LNCAP (cell line): ENCODE data around the gene DPP4.

ENCODE experiments used
- TF ChIP-seq, protein P1 (sequence below): fragments of 450-650 bp; IDR thresholded peaks from 2 replicates; pipeline ENCODE4 v1.5.1; 2017; ENCODE audit warnings: mild to moderate bottlenecking

Gene DPP4

DNA sequence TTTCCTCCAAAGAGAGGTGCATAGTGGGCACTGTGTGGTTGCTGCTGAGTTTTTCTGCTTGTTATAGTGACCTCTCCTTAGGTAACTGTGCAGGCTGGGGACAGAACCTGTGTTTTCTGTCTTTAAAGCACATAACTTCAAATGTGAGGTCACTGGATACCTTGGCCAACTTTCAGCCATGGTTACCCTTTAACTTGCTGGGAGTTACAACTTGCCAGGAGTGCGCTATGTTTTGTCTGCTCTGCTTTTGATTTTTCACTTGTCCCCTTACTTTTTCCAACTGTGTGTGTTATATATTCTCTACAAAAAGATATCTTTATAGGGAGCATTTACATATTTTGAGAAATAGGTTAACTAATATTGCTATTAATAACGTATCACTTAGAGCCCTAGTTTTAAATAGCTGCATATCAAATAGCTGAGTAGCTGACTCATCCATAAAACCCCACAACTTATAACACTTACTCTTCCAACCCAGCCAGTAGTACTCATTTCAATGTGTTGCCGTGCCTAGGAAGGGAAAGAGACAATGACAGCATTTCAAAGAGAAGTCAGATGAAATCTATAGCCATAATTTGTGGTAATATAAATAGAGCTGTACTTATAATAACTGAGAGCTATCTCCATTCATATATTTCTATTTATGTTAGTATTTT is 51.6 kb downstream of the DPP4 start:
- TF ChIP-seq, protein P1, sequence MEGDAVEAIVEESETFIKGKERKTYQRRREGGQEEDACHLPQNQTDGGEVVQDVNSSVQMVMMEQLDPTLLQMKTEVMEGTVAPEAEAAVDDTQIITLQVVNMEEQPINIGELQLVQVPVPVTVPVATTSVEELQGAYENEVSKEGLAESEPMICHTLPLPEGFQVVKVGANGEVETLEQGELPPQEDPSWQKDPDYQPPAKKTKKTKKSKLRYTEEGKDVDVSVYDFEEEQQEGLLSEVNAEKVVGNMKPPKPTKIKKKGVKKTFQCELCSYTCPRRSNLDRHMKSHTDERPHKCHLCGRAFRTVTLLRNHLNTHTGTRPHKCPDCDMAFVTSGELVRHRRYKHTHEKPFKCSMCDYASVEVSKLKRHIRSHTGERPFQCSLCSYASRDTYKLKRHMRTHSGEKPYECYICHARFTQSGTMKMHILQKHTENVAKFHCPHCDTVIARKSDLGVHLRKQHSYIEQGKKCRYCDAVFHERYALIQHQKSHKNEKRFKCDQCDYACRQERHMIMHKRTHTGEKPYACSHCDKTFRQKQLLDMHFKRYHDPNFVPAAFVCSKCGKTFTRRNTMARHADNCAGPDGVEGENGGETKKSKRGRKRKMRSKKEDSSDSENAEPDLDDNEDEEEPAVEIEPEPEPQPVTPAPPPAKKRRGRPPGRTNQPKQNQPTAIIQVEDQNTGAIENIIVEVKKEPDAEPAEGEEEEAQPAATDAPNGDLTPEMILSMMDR: no peak

DNA sequence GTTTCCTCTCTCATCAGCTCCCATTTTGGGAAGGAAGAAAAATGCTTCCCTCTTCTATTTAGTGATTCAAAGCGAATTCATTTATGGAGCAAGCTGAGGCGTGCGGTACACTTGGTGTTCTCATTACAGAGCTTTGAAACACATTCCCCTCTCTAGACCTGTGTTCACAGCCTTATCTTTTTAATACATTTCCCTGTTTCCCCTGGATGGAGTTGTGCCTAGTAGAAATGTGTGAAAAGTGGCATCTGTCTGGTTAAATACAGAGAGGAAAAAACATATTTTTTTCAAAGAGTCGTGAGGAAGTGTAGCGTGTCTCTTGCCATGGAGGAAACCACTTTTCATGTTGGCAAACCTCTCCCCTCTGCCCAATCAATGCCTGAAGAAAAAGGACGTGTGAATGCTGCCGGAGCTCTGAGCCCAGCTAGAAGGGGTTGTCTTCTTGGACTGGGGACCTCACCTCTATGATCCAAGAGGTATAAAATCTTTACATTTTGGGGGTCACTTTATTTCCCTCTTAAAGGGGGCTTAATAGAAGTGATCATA is 52.4 kb downstream of the DPP4 start:
- TF ChIP-seq, protein P1: no peak

DNA sequence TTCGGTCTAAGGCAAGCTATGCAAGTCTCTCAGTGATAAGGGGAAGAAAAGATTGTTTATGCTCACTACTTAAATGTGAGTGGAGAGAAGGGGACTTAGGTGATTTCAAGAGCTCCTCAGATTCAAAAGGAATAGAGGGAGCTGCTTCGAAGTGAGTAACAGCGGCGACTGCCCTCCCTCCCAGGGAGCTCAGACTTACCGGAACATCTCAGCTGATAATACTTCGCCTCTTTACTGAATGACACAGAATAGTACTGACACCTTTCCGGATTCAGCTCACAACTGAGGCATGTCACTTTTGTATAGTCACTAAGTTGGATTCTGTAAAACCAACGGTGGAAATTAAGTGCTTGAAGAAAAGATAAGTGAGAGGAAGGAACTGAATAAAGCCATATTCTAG is 55.5 kb downstream of the DPP4 start:
- TF ChIP-seq, protein P1: no peak

DNA sequence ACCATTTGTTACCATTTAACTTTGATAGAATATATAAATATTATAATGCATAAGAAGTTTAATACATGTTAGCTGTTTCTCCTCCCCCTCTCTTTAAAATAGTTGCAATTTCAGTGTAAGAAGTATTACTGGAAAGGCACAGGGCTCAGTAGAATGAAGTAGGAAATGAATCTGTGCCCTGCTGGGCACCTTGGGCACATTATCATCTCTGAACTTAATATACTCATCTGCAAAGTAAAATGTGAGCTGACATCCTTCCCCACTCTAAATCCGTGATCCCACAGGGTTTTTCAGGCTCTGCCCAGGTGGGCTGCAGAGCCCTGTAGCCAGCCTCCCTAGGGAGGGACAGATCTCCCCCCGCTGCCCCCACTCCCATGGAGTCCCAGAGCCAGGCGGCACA is 56.8 kb downstream of the DPP4 start:
- TF ChIP-seq, protein P1: no peak

DNA sequence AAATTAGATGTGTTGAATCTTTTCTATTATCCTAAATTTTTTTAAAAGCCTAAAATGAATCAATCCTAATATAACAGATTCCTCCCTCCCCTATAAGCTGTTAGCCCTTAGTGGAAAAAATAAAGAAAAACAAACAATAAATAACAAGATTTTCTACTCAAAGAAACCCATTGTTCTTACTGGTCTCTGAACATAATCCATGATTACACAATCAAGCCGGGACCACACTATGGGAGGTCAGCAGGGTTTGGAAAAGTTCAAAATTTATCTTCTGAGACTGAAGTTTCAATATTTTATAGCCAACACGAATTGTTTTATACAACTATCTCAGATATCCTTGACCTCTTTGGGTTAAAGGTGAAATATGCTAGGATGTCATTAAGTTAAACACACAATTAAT is 57.9 kb downstream of the DPP4 start:
- TF ChIP-seq, protein P1: no peak

DNA sequence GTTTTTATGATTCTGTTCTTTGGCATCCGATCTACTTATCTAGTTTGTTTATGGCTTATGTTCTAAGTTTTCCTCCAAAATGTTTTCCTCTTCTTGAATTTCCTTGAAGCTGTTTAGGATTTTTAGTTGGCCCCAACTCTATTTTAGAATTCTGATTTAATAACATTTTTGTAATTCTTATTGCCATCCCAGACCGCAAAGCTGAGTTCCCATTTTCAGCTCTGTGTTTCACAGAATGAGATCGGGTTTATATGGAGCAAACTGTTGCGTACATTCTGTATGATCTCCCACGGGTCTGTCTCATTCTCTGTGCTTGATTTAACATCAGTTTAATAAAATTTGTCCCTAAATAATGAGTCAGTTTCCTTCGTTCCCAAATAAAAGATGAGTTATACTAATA is 59.3 kb downstream of the DPP4 start:
- TF ChIP-seq, protein P1: no peak

DNA sequence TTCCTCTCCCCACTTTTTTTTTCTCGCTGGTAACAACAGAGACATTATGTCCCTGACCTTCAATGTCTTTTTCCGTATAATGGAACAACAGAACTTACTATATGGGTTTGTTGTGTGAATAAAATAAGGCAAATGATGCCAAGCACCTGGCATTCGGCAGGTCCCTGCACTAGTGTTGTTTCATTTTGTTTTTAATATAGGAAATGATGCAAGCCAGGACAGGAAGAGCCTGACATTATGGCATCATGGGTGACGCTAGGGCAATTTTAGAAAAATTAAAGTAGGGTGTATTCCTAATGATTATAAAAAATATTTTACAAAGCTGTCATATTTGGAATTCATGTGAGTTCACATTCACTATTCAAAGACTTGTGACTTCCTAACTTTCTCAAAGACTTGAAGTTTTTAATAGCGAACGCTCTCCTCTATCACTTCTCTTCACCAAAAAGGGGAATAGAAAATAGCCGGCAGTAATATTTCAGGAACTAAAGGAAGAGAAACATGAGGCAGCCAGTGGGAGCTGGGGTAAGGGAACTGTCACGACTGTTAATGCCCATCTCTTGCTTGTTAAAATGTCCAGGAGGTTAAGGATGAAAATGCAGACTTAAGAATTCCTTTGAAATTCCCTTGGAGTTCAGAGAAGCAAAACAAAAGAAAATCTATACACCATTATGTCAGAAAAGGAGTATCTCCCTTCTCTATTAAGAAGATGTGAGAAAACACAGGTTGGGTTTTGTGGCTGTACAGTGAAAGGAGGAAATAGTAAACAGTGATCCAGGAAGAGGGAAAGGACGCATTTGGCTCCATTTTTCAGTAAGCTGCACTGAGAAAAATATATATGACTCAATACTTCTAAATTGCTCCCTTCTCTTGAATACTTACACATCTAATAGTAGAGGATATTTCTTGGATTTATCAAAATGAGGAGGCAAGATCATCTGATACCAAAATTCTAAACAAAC is 60.2 kb downstream of the DPP4 start:
- TF ChIP-seq, protein P1: no peak
